ENCODE results near the gene KCNH1.
"Not testable (repeated sequence)": the region's sequence is repeated elsewhere in the genome, so short reads cannot be mapped to it uniquely, and the experiment has no call there.

Gene KCNH1

GRCh38 chr1:211101481-211101880, 32.5 kb downstream of the KCNH1 start:
- DNase-seq (ENCODE audit: low spot score) = no peak

- DNase-seq (ENCODE audit: low spot score) = no peak
Measured at GRCh38 chr1:211099393-211099792, 34.6 kb downstream of the KCNH1 start.

GRCh38 chr1:211095381-211095780, 38.6 kb downstream of the KCNH1 start:
- DNase-seq (ENCODE audit: low spot score) = peak; percentile 10

- no peak for DNase-seq (ENCODE audit: low spot score)
Measured at GRCh38 chr1:211092955-211093354, 41.0 kb downstream of the KCNH1 start.

- no peak for DNase-seq (ENCODE audit: low spot score)
Measured at GRCh38 chr1:211091867-211092266, 42.1 kb downstream of the KCNH1 start.

- DNase-seq (ENCODE audit: low spot score) = no peak
Measured at GRCh38 chr1:211089536-211089935, 44.4 kb downstream of the KCNH1 start.

GRCh38 chr1:211088156-211088555, 45.8 kb downstream of the KCNH1 start:
- DNase-seq (ENCODE audit: low spot score) = peak; percentile 8

- DNase-seq (ENCODE audit: low spot score) = no peak
Measured at GRCh38 chr1:211082824-211083223, 51.1 kb downstream of the KCNH1 start.

- not testable (repeated sequence) for DNase-seq (ENCODE audit: low spot score)
Measured at GRCh38 chr1:211081447-211081846, 52.5 kb downstream of the KCNH1 start.

GRCh38 chr1:211068976-211069375, 65.0 kb downstream of the KCNH1 start:
- DNase-seq (ENCODE audit: low spot score) = no peak

GRCh38 chr1:211066781-211067384, 67.1 kb downstream of the KCNH1 start:
- no peak for DNase-seq (ENCODE audit: low spot score)

- DNase-seq (ENCODE audit: low spot score) = not testable (repeated sequence)
Measured at GRCh38 chr1:211041838-211042237, 92.1 kb downstream of the KCNH1 start.

GRCh38 chr1:211037095-211037494, 96.9 kb downstream of the KCNH1 start:
- DNase-seq (ENCODE audit: low spot score) = peak; percentile 11

- DNase-seq (ENCODE audit: low spot score) = peak; percentile 6
Measured at GRCh38 chr1:211036381-211037060, 97.4 kb downstream of the KCNH1 start.

- no peak for DNase-seq (ENCODE audit: low spot score)
Measured at GRCh38 chr1:211035821-211036380, 98.0 kb downstream of the KCNH1 start.

GRCh38 chr1:211033921-211034525, 99.9 kb downstream of the KCNH1 start:
- DNase-seq (ENCODE audit: low spot score) = no peak

- DNase-seq (ENCODE audit: low spot score) = peak; percentile 20
Measured at GRCh38 chr1:211024901-211025300, 109.0 kb downstream of the KCNH1 start.

- DNase-seq (ENCODE audit: low spot score) = no peak
Measured at GRCh38 chr1:211019266-211019665, 114.7 kb downstream of the KCNH1 start.

- DNase-seq (ENCODE audit: low spot score) = no peak
Measured at GRCh38 chr1:211018690-211019089, 115.3 kb downstream of the KCNH1 start.

GRCh38 chr1:211017075-211017718, 116.8 kb downstream of the KCNH1 start:
- no peak for DNase-seq (ENCODE audit: low spot score)

GRCh38 chr1:211014275-211014674, 119.7 kb downstream of the KCNH1 start:
- no peak for DNase-seq (ENCODE audit: low spot score)
